Measurements from ENCODE around the gene BMP2. TPM values are rescaled to one million over a fixed set of nuclear protein-coding genes. Genes with fewer than 3 reads are reported as not detected.

Gene BMP2
- total RNA-seq, 1 experiment from 2014 or later: 24.3 TPM

DNA sequence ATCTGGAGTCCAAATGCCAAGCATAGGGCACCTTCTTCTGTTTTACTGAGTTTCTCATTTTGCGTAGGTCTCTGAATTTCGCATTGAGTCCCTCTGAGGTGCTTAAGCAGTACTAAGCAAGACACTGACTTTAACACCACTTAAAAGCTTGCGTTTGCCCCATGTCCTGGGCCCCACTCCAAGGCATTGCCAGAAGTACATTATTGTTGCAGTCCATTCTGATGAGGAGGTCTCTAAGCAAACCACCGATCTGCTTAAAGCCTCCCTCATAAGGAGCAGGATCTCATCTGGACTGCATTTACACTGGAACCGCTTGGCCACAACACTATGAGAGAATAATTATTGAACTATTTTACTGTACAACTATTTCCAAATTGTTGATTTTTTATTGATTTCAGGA lies 16.3 kb downstream of the BMP2 start:
- peaks cover 49% of the 10 kb centered on the region for H3K36me3 Mint-ChIP-seq (ENCODE audit: insufficient read depth, unreplicated experiment)
- H3K27me3 ChIP-seq (replicated peaks; ENCODE audit: control insufficient read depth, insufficient read depth, low read length): no peaks in the 10 kb centered on the region
- no TSS peak for BruUV-seq (replicated peaks)
- peaks cover 7% of the 10 kb centered on the region for H3K4me1 Mint-ChIP-seq (ENCODE audit: low read depth, unreplicated experiment)
- H3K36me3 ChIP-seq (ENCODE audit: control insufficient read depth, insufficient read depth, low read length): peaks cover 2% of the 10 kb centered on the region
- no peaks in the 10 kb centered on the region for H3K9me3 ChIP-seq
- POLR2A ChIA-PET: no interaction called here
- no peak overlapping the region for H3K4me3 ChIP-seq (ENCODE audit: low read depth, low read length)
- H3K27me3 Mint-ChIP-seq (ENCODE audit: insufficient read depth, unreplicated experiment): no peaks in the 10 kb centered on the region
- TF ChIP-seq, protein P1, sequence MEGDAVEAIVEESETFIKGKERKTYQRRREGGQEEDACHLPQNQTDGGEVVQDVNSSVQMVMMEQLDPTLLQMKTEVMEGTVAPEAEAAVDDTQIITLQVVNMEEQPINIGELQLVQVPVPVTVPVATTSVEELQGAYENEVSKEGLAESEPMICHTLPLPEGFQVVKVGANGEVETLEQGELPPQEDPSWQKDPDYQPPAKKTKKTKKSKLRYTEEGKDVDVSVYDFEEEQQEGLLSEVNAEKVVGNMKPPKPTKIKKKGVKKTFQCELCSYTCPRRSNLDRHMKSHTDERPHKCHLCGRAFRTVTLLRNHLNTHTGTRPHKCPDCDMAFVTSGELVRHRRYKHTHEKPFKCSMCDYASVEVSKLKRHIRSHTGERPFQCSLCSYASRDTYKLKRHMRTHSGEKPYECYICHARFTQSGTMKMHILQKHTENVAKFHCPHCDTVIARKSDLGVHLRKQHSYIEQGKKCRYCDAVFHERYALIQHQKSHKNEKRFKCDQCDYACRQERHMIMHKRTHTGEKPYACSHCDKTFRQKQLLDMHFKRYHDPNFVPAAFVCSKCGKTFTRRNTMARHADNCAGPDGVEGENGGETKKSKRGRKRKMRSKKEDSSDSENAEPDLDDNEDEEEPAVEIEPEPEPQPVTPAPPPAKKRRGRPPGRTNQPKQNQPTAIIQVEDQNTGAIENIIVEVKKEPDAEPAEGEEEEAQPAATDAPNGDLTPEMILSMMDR (IDR thresholded peaks at IDR 0.05; ENCODE audit: insufficient read depth in 1 of 2, low read depth in 1 of 2, low read length in 1 of 2, severe bottlenecking in 1 of 2, unreplicated experiment in 1 of 2): no peak
- no peaks in the 10 kb centered on the region for H3K9me3 Mint-ChIP-seq (ENCODE audit: unreplicated experiment)
- no peak for DNase-seq
- CTCF ChIA-PET: no interaction called here
- no peak overlapping the region for H3K4me3 Mint-ChIP-seq (ENCODE audit: unreplicated experiment)
- H3K4me1 ChIP-seq: no peaks in the 10 kb centered on the region
- intact Hi-C loops (cut with micrococcal nuclease; ENCODE audit: unreplicated experiment): no loop called here
- H3K27ac Mint-ChIP-seq (ENCODE audit: unreplicated experiment): no peak overlapping the region

DNA sequence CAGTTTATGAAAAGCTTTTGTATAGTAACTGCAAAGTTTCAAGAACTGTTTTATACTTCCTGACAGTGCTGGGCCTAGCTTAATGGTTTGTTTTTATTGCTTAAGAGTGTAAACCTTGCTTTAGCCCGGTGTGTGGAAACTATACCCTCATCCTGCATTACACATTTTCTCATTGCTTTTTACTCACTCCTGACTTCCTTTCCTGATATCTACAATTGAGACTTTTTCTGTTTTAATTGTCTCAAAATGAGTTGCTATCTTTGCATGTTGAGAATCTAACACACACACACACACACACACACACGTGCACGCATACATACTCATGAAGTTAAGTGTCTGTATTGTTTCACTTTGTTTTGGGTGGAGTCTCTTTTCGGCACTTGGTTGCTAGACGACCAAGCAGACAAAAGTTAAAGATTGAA lies 16.7 kb downstream of the BMP2 start:
- H3K36me3 Mint-ChIP-seq (ENCODE audit: insufficient read depth, unreplicated experiment): peaks cover 46% of the 10 kb centered on the region
- no peak overlapping the region for H3K4me3 Mint-ChIP-seq (ENCODE audit: unreplicated experiment)
- Histone ChIP-seq H3K4me3 (ENCODE audit: low read depth, low read length) (no peak overlapping the region), H3K36me3 (ENCODE audit: control insufficient read depth, insufficient read depth, low read length) (peaks cover 1% of the 10 kb centered on the region; the same call in 1 of the 2 replicates), H3K9me3 (no peaks in the 10 kb centered on the region), H3K4me1 (no peaks in the 10 kb centered on the region), H3K27me3 (replicated peaks; ENCODE audit: control insufficient read depth, insufficient read depth, low read length) (no peaks in the 10 kb centered on the region)
- POLR2A ChIA-PET: no interaction called here
- no peaks in the 10 kb centered on the region for H3K9me3 Mint-ChIP-seq (ENCODE audit: unreplicated experiment)
- intact Hi-C loops (cut with micrococcal nuclease; ENCODE audit: unreplicated experiment): no loop called here
- H3K27me3 Mint-ChIP-seq (ENCODE audit: insufficient read depth, unreplicated experiment): no peaks in the 10 kb centered on the region
- TF ChIP-seq, protein P1 (IDR thresholded peaks at IDR 0.05; ENCODE audit: insufficient read depth in 1 of 2, low read depth in 1 of 2, low read length in 1 of 2, severe bottlenecking in 1 of 2, unreplicated experiment in 1 of 2): no peak
- DNase-seq: no peak
- BruUV-seq (replicated peaks): no TSS peak
- H3K27ac Mint-ChIP-seq (ENCODE audit: unreplicated experiment): no peak overlapping the region
- CTCF ChIA-PET: interaction anchor here (0.6 kb wide), 1 partner anchor 154 kb away, joined by 3 read pairs; no protein-coding TSS in a partner anchor
- H3K4me1 Mint-ChIP-seq (ENCODE audit: low read depth, unreplicated experiment): peaks cover 7% of the 10 kb centered on the region

GRCh38 chr20:6784767-6785166 lies 17.3 kb downstream of the BMP2 start:
- Histone ChIP-seq H3K4me3 (ENCODE audit: low read depth, low read length) (no peak overlapping the region), H3K27me3 (replicated peaks; ENCODE audit: control insufficient read depth, insufficient read depth, low read length) (no peaks in the 10 kb centered on the region), H3K9me3 (no peaks in the 10 kb centered on the region), H3K4me1 (no peaks in the 10 kb centered on the region), H3K36me3 (ENCODE audit: control insufficient read depth, insufficient read depth, low read length) (peaks cover 1% of the 10 kb centered on the region; the same call in 1 of the 2 replicates)
- no peaks in the 10 kb centered on the region for H3K9me3 Mint-ChIP-seq (ENCODE audit: unreplicated experiment)
- H3K36me3 Mint-ChIP-seq (ENCODE audit: insufficient read depth, unreplicated experiment): peaks cover 41% of the 10 kb centered on the region
- no TSS peak for BruUV-seq (replicated peaks)
- H3K4me1 Mint-ChIP-seq (ENCODE audit: low read depth, unreplicated experiment): peaks cover 7% of the 10 kb centered on the region
- TF ChIP-seq, protein P1 (IDR thresholded peaks at IDR 0.05; ENCODE audit: insufficient read depth in 1 of 2, low read depth in 1 of 2, low read length in 1 of 2, severe bottlenecking in 1 of 2, unreplicated experiment in 1 of 2): no peak
- H3K4me3 Mint-ChIP-seq (ENCODE audit: unreplicated experiment): no peak overlapping the region
- H3K27me3 Mint-ChIP-seq (ENCODE audit: insufficient read depth, unreplicated experiment): no peaks in the 10 kb centered on the region
- ChIA-PET CTCF (interaction anchor here (0.6 kb wide), 1 partner anchor 154 kb away, joined by 3 read pairs; no protein-coding TSS in a partner anchor), POLR2A (no interaction called here)
- intact Hi-C loops (cut with micrococcal nuclease; ENCODE audit: unreplicated experiment): no loop called here
- no peak for DNase-seq
- no peak overlapping the region for H3K27ac Mint-ChIP-seq (ENCODE audit: unreplicated experiment)

All from Caco-2 (cell line).